Esophagus muscularis mucosa (tissue), 4 donors: Measurements from ENCODE around the gene GLRA2. TPM values are rescaled to one million over a fixed set of nuclear protein-coding genes. Genes with fewer than 3 reads are reported as not detected.
"Not testable (repeated sequence)": the region's sequence is repeated elsewhere in the genome, so short reads cannot be mapped to it uniquely, and the experiment has no call there.

ENCODE experiments used
- DNase-seq: peaks from one replicate; pipeline ENCODE4 v3.0.0-alpha.2; 2017; ENCODE audit errors: extremely low spot score
- H3K27ac ChIP-seq, 4 donors: fragments of 200-600 bp; sonication (generic); replicated peaks in 1 of 4; 1 replicate in 3 of 4; 2 replicates in 1 of 4; pipeline ENCODE4 v1.5.1; 2016 to 2019; ENCODE audit warnings: mild to moderate bottlenecking in 1 of 4
- H3K27me3 ChIP-seq, 4 donors: fragments of 200-600 bp; sonication (generic); one replicate each; pipeline versions ENCODE4 v1.5.1 to v1.6.0; 2016 to 2019
- H3K36me3 ChIP-seq, 4 donors: fragments of 200-600 bp; sonication (generic); one replicate each; pipeline ENCODE4 v1.5.1; 2016 to 2019
- H3K4me1 ChIP-seq, 4 donors: fragments of 200-600 bp; sonication (generic); one replicate each; pipeline ENCODE4 v1.5.1; 2016 to 2019
- H3K4me3 ChIP-seq, 4 donors: fragments of 200-600 bp; sonication (generic); 1 replicate in 2 of 4; 2 replicates in 2 of 4; pipeline ENCODE4 v1.5.1; 2016 to 2019; ENCODE audit warnings: mild to moderate bottlenecking in 4 of 4, moderate library complexity in 1 of 4
- H3K9me3 ChIP-seq, 4 donors: fragments of 200-600 bp; sonication (generic); 1 replicate in 3 of 4; 2 replicates in 1 of 4; pipeline ENCODE4 v1.5.1; 2016 to 2019
- EP300 ChIP-seq: sonication (generic); formaldehyde crosslinking; IDR thresholded peaks from one replicate; pipeline ENCODE4 v1.6.1; 2017; ENCODE audit warnings: antibody characterized with exemption
- POLR2A ChIP-seq: fragments of 450-650 bp; IDR thresholded peaks from one replicate; pipeline ENCODE4 v1.6.1; 2017; ENCODE audit warnings: antibody characterized with exemption, moderate library complexity, mild to moderate bottlenecking, low read depth
- POLR2AphosphoS5 ChIP-seq, 2 donors: sonication (generic); formaldehyde crosslinking; IDR thresholded peaks; one replicate each; pipeline ENCODE4 v1.6.1; 2017; ENCODE audit warnings: antibody characterized with exemption in 2 of 2
- WGBS: methylation state at CpG from one replicate; pipeline ENCODE4 v1.1.5; 2018; 5-methylcytosine and 5-hydroxymethylcytosine counted together
- intact Hi-C: fragments of 100-400 bp; cut with DNase I; formaldehyde crosslinking; loops from one replicate; pipeline ENCODE4 v1.15.1; 2023
- total RNA-seq, 4 donors: library from RNA; depleted of rRNA; stranded (reverse); fragments of >200 nt; gene quantifications; one replicate each; pipeline versions ENCODE4 v1.1.0 to v1.2.1, GENCODE V29; 2016
- TF ChIP-seq, protein P1 (sequence below), 3 experiments: fragments of 200-600 bp in 2 of 3; fragments of 450-650 bp in 1 of 3; sonication (generic) in 2 of 3; IDR thresholded peaks; one replicate each; pipeline ENCODE4 v1.5.1; 2017 to 2019; ENCODE audit warnings: antibody characterized with exemption in 3 of 3, mild to moderate bottlenecking in 2 of 3, moderate library complexity in 1 of 3

The GLRA2 gene
- total RNA-seq, 4 donors from 2014 or later, result not detected

DNA sequence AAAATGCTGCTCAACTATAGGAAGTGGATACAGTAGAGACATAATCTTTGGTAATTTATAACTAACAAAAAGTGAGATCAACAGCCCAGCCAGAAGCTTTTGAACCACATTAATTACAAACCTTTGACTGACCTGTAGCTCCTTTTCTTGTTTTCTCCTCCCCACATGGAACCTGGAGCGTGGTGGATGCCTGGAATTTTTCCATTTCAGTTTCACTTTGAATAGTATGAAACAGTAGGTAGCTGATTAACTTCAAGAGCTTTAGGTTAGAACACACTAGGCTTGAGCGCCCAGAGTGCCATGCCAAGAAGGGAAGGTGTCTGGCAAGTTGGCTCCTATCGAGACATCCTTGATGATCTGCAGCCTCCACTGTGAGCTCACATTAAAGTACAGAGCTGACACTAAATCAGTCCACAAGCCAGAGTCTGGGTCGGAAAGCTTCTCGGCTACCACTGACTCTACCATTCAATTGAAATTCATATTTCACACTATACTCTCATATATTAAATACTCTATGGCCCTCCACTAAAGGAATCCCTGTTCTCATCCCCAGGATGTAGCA lies 143.4 kb downstream of the GLRA2 start:
- no peak for TF ChIP-seq POLR2AphosphoS5 (IDR thresholded peaks at IDR 0.05)
- TF ChIP-seq POLR2A, result no peak
- TF ChIP-seq, protein P1, sequence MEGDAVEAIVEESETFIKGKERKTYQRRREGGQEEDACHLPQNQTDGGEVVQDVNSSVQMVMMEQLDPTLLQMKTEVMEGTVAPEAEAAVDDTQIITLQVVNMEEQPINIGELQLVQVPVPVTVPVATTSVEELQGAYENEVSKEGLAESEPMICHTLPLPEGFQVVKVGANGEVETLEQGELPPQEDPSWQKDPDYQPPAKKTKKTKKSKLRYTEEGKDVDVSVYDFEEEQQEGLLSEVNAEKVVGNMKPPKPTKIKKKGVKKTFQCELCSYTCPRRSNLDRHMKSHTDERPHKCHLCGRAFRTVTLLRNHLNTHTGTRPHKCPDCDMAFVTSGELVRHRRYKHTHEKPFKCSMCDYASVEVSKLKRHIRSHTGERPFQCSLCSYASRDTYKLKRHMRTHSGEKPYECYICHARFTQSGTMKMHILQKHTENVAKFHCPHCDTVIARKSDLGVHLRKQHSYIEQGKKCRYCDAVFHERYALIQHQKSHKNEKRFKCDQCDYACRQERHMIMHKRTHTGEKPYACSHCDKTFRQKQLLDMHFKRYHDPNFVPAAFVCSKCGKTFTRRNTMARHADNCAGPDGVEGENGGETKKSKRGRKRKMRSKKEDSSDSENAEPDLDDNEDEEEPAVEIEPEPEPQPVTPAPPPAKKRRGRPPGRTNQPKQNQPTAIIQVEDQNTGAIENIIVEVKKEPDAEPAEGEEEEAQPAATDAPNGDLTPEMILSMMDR (IDR thresholded peaks at IDR 0.05), result no peak
- no peak for TF ChIP-seq EP300
- intact Hi-C loops, result no loop called here
- Histone ChIP-seq H3K27me3 (no peaks in the 10 kb centered on the region), H3K36me3 (no peaks in the 10 kb centered on the region), H3K4me1 (peaks cover 0 to 6% (median 0%) of the 10 kb centered on the region in 4 donors), H3K4me3 (no peak overlapping the region), H3K27ac (no peak overlapping the region), H3K9me3 (no peaks in the 10 kb centered on the region)
- no peak for DNase-seq
- WGBS, result 81% methylated on average over 5 of the region's 5 CpGs

DNA sequence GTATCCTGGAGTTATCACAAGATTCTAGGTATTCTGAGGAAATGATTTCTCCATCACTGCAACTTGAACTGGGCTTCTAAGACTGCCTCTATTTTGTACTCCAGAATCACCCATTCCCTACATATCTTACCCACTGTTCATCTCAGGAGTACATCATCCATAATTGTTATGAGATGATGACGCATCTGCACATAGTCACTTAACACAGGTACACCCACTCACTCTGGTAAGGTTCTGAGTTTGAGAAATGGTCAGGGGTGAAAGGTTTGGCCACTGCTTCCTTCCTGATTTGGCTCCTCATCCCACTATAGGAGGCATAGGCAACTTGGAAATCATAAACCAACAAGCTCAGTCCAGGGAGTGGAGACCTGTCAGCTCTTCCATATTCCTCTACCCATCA lies 143.9 kb downstream of the GLRA2 start:
- H3K27me3 ChIP-seq, result no peaks in the 10 kb centered on the region
- no peak for DNase-seq
- 100% methylated on average over 1 of the region's 1 CpG for WGBS
- intact Hi-C loops, result no loop called here
- H3K9me3 ChIP-seq, result no peaks in the 10 kb centered on the region
- H3K36me3 ChIP-seq, result no peaks in the 10 kb centered on the region
- peaks cover 0 to 6% (median 0%) of the 10 kb centered on the region in 4 donors for H3K4me1 ChIP-seq
- H3K27ac ChIP-seq, result no peak overlapping the region
- H3K4me3 ChIP-seq, result no peak overlapping the region
- no peak for TF ChIP-seq POLR2A
- no peak for TF ChIP-seq EP300
- TF ChIP-seq, protein P1 (IDR thresholded peaks at IDR 0.05), result no peak
- no peak for TF ChIP-seq POLR2AphosphoS5 (IDR thresholded peaks at IDR 0.05)

DNA sequence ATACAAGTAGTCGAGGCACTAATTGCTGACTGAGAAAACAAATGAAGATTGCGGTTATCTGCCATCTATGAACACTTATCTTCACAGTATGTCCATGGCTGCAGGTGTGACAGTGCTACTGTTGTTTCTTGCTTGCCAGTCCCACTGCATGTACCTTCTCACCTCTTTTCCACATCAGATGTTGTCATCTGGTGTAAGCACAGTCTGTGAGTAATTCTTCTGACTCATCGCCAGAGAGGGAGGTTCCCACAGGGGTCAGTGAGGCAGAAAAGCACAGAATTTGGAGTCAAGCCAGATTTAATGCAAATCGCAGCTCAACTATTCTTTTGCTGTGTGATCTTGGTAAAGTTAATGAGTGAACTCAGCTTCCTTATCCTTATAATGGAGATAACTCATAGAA lies 144.4 kb downstream of the GLRA2 start:
- DNase-seq, result no peak
- whole genome bisulfite sequencing, result 58% methylated on average over 4 of the region's 4 CpGs
- Histone ChIP-seq H3K27me3 (no peaks in the 10 kb centered on the region), H3K4me1 (peaks cover 0 to 6% (median 0%) of the 10 kb centered on the region in 4 donors), H3K4me3 (no peak overlapping the region), H3K27ac (no peak overlapping the region), H3K36me3 (no peaks in the 10 kb centered on the region), H3K9me3 (no peaks in the 10 kb centered on the region)
- intact Hi-C loops, result no loop called here
- no peak for TF ChIP-seq POLR2AphosphoS5 (IDR thresholded peaks at IDR 0.05)
- TF ChIP-seq, protein P1 (IDR thresholded peaks at IDR 0.05), result no peak
- TF ChIP-seq EP300, result no peak
- no peak for TF ChIP-seq POLR2A

DNA sequence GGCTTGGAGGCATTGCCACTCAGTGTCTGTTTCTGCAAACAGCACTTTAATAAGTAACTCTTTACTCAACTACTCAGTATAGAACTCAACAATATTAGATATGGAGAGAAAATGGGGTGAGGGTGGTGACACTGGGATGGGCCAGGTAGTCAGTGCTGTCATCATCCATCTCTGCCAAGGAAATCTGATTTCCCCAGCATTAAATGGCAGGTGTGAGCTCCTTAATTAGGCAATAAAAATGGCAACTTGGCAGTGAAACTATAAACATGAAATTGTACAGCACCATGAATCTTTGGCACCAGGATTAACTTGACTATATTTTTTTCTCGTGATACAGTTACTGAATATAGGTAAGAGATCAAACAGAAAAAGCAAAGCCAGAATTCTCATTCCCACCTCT lies 146.2 kb downstream of the GLRA2 start:
- no peak for DNase-seq
- Histone ChIP-seq H3K4me3 (no peak overlapping the region), H3K27me3 (no peaks in the 10 kb centered on the region), H3K36me3 (no peaks in the 10 kb centered on the region), H3K9me3 (no peaks in the 10 kb centered on the region), H3K4me1 (peaks cover 0 to 6% (median 0%) of the 10 kb centered on the region in 4 donors), H3K27ac (no peak overlapping the region)
- WGBS, result 64% methylated on average over 1 of the region's 1 CpG
- no peak for TF ChIP-seq POLR2AphosphoS5 (IDR thresholded peaks at IDR 0.05)
- TF ChIP-seq, protein P1 (IDR thresholded peaks at IDR 0.05), result no peak
- no peak for TF ChIP-seq POLR2A
- TF ChIP-seq EP300, result no peak
- intact Hi-C loops, result no loop called here

DNA sequence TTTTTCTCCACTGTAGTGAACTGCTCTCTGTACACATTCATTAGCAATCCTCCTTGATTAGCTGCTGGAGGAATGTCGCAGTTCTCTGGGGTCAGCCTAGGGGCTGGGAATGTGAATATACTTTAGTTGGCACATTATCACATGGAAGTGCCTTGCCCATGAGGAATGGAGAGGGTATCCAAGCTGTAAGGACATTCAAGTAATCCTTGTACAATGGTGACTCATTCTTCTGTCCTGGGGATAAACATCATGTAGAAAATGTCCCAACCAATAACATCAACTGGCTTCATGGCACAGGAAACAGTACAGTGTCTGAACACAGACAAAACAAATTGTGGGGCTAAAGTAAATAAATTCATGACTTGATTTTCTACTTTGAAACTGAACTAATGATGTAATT lies 147.1 kb downstream of the GLRA2 start:
- intact Hi-C loops, result no loop called here
- H3K36me3 ChIP-seq, result no peaks in the 10 kb centered on the region
- H3K27ac ChIP-seq, result no peak overlapping the region
- no peaks in the 10 kb centered on the region for H3K27me3 ChIP-seq
- 43% methylated on average over 1 of the region's 1 CpG for WGBS
- DNase-seq, result no peak
- H3K4me1 ChIP-seq, result peaks cover 0 to 6% (median 0%) of the 10 kb centered on the region in 4 donors
- H3K9me3 ChIP-seq, result no peaks in the 10 kb centered on the region
- no peak overlapping the region for H3K4me3 ChIP-seq
- TF ChIP-seq EP300, result no peak
- TF ChIP-seq POLR2AphosphoS5 (IDR thresholded peaks at IDR 0.05), result no peak
- TF ChIP-seq, protein P1 (IDR thresholded peaks at IDR 0.05), result no peak
- TF ChIP-seq POLR2A, result no peak

DNA sequence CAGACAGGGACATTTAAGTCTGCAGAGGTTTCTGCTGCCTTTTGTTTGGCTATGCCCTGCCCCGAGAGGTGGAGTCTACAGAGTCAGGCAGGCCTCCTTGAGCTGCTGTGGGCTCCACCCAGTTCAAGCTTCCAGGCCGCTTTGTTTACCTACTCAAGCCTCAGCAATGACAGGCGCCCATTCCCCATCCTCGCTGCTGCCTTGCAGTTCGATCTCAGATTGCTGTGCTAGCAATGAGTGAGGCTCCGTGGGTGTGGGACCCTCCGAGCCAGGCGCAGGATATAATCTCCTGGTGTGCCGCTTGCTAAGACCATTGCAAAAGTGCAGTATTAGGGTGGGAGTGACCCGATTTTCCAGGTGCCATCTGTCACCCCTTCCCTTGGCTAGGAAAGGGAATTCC lies 159.0 kb downstream of the GLRA2 start:
- H3K4me1 ChIP-seq, H3K27me3 ChIP-seq, H3K4me3 ChIP-seq, H3K36me3 ChIP-seq, DNase-seq, H3K27ac ChIP-seq, H3K9me3 ChIP-seq, intact Hi-C loops: not testable (repeated sequence)
- WGBS, result 86% methylated on average over 10 of the region's 10 CpGs
